Measurements from ENCODE around the gene BICRA. TPM values are rescaled to one million over a fixed set of nuclear protein-coding genes. Genes with fewer than 3 reads are reported as not detected.

The BICRA gene
- total and polyA plus RNA-seq, 2 donors (not counting 1 experiment from before 2014, with no cell fraction given): 14.1 to 34.7 TPM

DNA sequence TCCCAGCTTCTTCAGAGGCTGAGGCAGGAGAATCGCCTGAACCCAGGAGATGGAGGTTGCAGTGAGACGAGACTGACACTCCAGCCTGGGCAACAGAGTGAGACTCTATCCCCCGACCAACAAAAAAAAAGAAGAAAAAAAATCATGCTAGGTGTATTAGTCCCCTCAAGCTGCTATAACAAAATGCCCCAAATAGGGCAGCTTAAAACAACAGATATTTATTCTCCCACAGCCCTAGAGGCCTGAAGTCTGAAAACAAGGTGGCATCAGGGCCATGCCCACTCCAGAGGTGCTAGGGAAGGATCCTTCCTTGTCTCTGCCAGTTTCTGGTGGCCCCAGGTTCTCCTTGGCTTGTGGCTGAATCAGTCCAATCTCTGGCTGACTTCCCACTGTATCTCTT, 95.7 kb downstream of the BICRA start:
- no peaks in the 10 kb centered on the region for H3K4me1 Mint-ChIP-seq
- no peaks in the 10 kb centered on the region for H3K4me1 ChIP-seq (ENCODE audit: control insufficient read depth in 2 of 2, insufficient read depth in 2 of 2, low read length in 2 of 2)
- H3K9ac ChIP-seq (ENCODE audit: low read length): no peak overlapping the region
- no peak overlapping the region for H3K4me3 ChIP-seq (ENCODE audit: control extremely low read depth in 1 of 5, extremely low read depth in 1 of 5, insufficient read depth in 1 of 5, low read depth in 2 of 5, low read length in 4 of 5)
- no peak overlapping the region for H3K4me3 Mint-ChIP-seq
- H3K27ac ChIP-seq (ENCODE audit: low read length in 2 of 2): no peak overlapping the region
- 100% methylated on average over 2 of the region's 3 CpGs for WGBS (ENCODE audit: insufficient coverage)
- peaks cover 0 to 6% (median 0%) of the 10 kb centered on the region in 3 donors for H3K9me3 ChIP-seq (ENCODE audit: control extremely low read depth in 1 of 3, control insufficient read depth in 2 of 3, insufficient read depth in 1 of 3, low read length in 2 of 3)
- TF ChIP-seq CTCF (IDR thresholded peaks at IDR 0.05) (no peak), EZH2 (IDR thresholded peaks at IDR 0.05; ENCODE audit: borderline replicate concordance, insufficient read depth, low read depth, low read length, poor library complexity, severe bottlenecking) (no peak)
- DNase-seq (no peak), ATAC-seq (ENCODE audit: low read depth) (no peak)
- H3K27me3 Mint-ChIP-seq: peaks cover 7% of the 10 kb centered on the region
- H4K20me1 ChIP-seq (ENCODE audit: control insufficient read depth, insufficient read depth, low read length, poor library complexity, severe bottlenecking): peaks cover under 1% of the 10 kb centered on the region
- POLR2A ChIA-PET: interaction anchor here (0.6 kb wide), 1 partner anchor 95 kb away, joined by 3 read pairs; no protein-coding TSS in a partner anchor
- H3K79me2 ChIP-seq (ENCODE audit: control insufficient read depth, insufficient read depth, low read length): no peaks in the 10 kb centered on the region
- no peak overlapping the region for H3K27ac Mint-ChIP-seq
- H3K27me3 ChIP-seq (replicated peaks in 1 of 4; ENCODE audit: control extremely low read depth in 1 of 4, control insufficient read depth in 3 of 4, insufficient read depth in 4 of 4, low read length in 3 of 4): peaks cover 0 to 10% (median 2%) of the 10 kb centered on the region in 4 experiments
- H3K9me3 Mint-ChIP-seq (ENCODE audit: insufficient read depth): no peaks in the 10 kb centered on the region
- peaks cover 0 to 15% of the 10 kb centered on the region in 2 experiments for H3K36me3 ChIP-seq (replicated peaks in 1 of 2; ENCODE audit: control extremely low read depth in 1 of 2, control insufficient read depth in 1 of 2, extremely low read depth in 1 of 2, insufficient read depth in 2 of 2, low read length in 1 of 2)
- no peak overlapping the region for H3K4me2 ChIP-seq (replicated peaks; ENCODE audit: low read depth, low read length, poor library complexity, severe bottlenecking)
- CTCF ChIA-PET: interaction anchor here (0.7 to 9.3 kb wide), 3 partner anchors 269 to 462 kb away, joined by 3 to 175 read pairs (median 4); no protein-coding TSS in a partner anchor
- no peak overlapping the region for H2AFZ ChIP-seq (ENCODE audit: insufficient read depth, low read depth, low read length, poor library complexity, severe bottlenecking)
- intact Hi-C loops (cut with micrococcal nuclease): no loop called here

DNA sequence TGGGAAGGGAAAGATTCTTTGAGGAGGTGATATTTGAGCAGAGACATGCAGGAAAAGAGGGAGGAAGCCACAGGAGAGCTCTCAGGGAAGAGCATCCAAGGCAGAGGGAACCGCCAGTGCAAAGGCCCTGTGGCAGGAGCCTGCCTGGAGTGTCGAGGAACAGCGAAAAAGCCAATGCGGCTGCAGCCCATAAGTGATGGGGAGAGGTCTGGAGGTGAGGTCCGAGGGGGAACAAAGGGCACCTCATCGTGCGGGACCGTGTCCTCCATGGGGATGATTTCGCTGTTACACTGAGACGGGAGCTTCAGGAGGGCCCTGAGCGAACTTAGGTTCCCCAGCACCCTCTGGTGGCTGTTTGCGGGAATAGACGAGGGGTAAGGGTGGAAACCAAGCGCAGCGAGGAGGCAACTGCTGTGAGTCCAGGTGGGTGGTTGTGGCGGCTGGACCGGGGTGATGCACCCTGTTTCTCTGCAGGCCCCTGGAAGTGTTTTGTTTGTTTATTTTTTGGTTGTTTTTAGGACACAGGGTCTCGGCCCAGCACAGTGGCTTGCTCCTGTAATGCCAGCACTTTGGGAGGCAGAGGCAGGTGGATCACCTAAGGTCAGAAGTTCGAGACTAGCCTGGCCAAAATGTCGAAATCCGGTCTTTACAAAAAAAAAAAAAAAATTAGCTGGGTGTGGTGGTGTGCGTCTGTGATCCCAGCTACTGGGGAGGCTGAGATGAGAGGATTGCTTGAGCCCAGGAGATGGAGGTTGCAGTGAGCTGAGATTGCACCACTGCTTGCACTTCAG, 98.4 kb downstream of the BICRA start:
- WGBS (ENCODE audit: insufficient coverage): 26% methylated on average over 22 of the region's 22 CpGs
- no peak overlapping the region for H2AFZ ChIP-seq (ENCODE audit: insufficient read depth, low read depth, low read length, poor library complexity, severe bottlenecking)
- peak; percentile 73 for DNase-seq
- H3K9ac ChIP-seq (ENCODE audit: low read length): no peak overlapping the region
- H3K79me2 ChIP-seq (ENCODE audit: control insufficient read depth, insufficient read depth, low read length): no peaks in the 10 kb centered on the region
- CTCF ChIA-PET: interaction anchor here (0.6 to 9.3 kb wide), 10 partner anchors 8 to 547 kb away, joined by 3 to 175 read pairs (median 3); no protein-coding TSS in a partner anchor
- no peaks in the 10 kb centered on the region for H3K4me1 Mint-ChIP-seq
- no peaks in the 10 kb centered on the region for H3K9me3 Mint-ChIP-seq (ENCODE audit: insufficient read depth)
- peaks cover 0 to 10% (median 6%) of the 10 kb centered on the region in 4 experiments for H3K27me3 ChIP-seq (replicated peaks in 1 of 4; ENCODE audit: control extremely low read depth in 1 of 4, control insufficient read depth in 3 of 4, insufficient read depth in 4 of 4, low read length in 3 of 4)
- ATAC-seq (ENCODE audit: low read depth): peak; percentile 73
- no peak overlapping the region for H3K27ac Mint-ChIP-seq
- H3K9me3 ChIP-seq (ENCODE audit: control extremely low read depth in 1 of 3, control insufficient read depth in 2 of 3, insufficient read depth in 1 of 3, low read length in 2 of 3): peaks cover 0 to 6% (median 0%) of the 10 kb centered on the region in 3 donors
- no peaks in the 10 kb centered on the region for H3K4me1 ChIP-seq (ENCODE audit: control insufficient read depth in 2 of 2, insufficient read depth in 2 of 2, low read length in 2 of 2)
- no peak overlapping the region for H3K4me3 ChIP-seq (ENCODE audit: control extremely low read depth in 1 of 5, extremely low read depth in 1 of 5, insufficient read depth in 1 of 5, low read depth in 2 of 5, low read length in 4 of 5)
- intact Hi-C loops (cut with micrococcal nuclease): loop anchor here (1.0 to 2.0 kb wide), 2 partner anchors 35 to 271 kb away; no protein-coding TSS in a partner anchor
- TF ChIP-seq EZH2 (IDR thresholded peaks at IDR 0.05; ENCODE audit: borderline replicate concordance, insufficient read depth, low read depth, low read length, poor library complexity, severe bottlenecking) (no peak), CTCF (IDR thresholded peaks at IDR 0.05) (peak; percentile 69)
- H3K27ac ChIP-seq (ENCODE audit: low read length in 2 of 2): no peak overlapping the region
- H3K27me3 Mint-ChIP-seq: peaks cover 16% of the 10 kb centered on the region
- no peak overlapping the region for H3K4me3 Mint-ChIP-seq
- H4K20me1 ChIP-seq (ENCODE audit: control insufficient read depth, insufficient read depth, low read length, poor library complexity, severe bottlenecking): no peaks in the 10 kb centered on the region
- H3K4me2 ChIP-seq (replicated peaks; ENCODE audit: low read depth, low read length, poor library complexity, severe bottlenecking): no peak overlapping the region
- H3K36me3 ChIP-seq (replicated peaks in 1 of 2; ENCODE audit: control extremely low read depth in 1 of 2, control insufficient read depth in 1 of 2, extremely low read depth in 1 of 2, insufficient read depth in 2 of 2, low read length in 1 of 2): peaks cover 0 to 6% of the 10 kb centered on the region in 2 experiments
- POLR2A ChIA-PET: interaction anchor here (0.5 to 0.6 kb wide), 2 partner anchors 12 to 358 kb away, joined by 3 to 7 read pairs; partner anchors contain the start of gene DHX34
